IPS DF 6.9 (cell line): Measurements from ENCODE around the gene DLG4.
"Not testable (repeated sequence)": the region's sequence is repeated elsewhere in the genome, so short reads cannot be mapped to it uniquely, and the experiment has no call there.

Experiments used
- DNase-seq: peaks from one replicate; pipeline ENCODE4 v3.0.0-alpha.2; 2013; ENCODE audit warnings: low read depth, low spot score
- H3K27ac ChIP-seq: one replicate; pipeline ENCODE4 v1.5.1; 2013; ENCODE audit warnings: low read length, control low read depth
- H3K27me3 ChIP-seq: 2 replicates; pipeline ENCODE4 v1.6.1; 2013; ENCODE audit warnings: mild to moderate bottlenecking, low read length; ENCODE audit not compliant: control insufficient read depth, insufficient read depth
- H3K36me3 ChIP-seq: 2 replicates; pipeline ENCODE4 v1.6.1; 2013; ENCODE audit warnings: low read length; ENCODE audit not compliant: control insufficient read depth, insufficient read depth
- H3K4me1 ChIP-seq: 2 replicates; pipeline ENCODE4 v1.6.1; 2013; ENCODE audit warnings: low read length; ENCODE audit not compliant: control insufficient read depth, insufficient read depth
- H3K4me3 ChIP-seq: 2 replicates; pipeline ENCODE4 v1.5.1; 2013; ENCODE audit warnings: mild to moderate bottlenecking, low read length
- H3K9me3 ChIP-seq: 2 replicates; pipeline ENCODE4 v1.6.1; 2013; ENCODE audit warnings: low read length, inconsistent platforms; ENCODE audit not compliant: control insufficient read depth, insufficient read depth
- WGBS: extraction: QIAGEN DNeasy Blood & Tissue Kit; methylation state at CpG from one replicate; pipeline ENCODE4 v1.1.7; 2013; ENCODE audit warnings: mixed read lengths, missing lambda C conversion rate; ENCODE audit not compliant: insufficient read length, insufficient coverage; 5-methylcytosine and 5-hydroxymethylcytosine counted together

DLG4 gene

DNA sequence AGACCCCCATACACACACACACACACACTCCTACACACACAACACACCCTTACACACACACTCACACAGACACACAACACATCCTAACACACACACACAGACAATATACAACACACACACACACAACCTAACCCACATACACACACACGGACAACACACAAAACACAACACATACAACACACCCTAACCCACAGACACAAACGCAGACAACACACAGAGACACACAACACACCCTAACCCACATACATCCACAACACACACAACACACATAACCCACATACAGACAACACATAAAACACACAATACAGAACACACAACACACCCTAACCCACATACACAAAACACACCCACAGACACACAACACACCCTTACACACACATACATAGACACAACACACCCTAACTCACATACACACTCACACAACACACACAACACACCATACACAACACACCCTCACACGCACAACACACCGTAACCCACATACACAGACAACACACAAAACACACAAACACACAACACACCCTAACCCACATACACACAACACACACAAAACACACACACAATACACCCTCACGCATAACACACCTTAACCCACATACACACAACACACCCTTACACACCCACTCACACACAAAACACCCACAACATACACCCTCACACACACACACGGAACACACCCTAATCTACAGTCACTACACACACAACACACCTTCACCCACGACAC, 44.9 kb downstream of the DLG4 start:
- Histone ChIP-seq H3K4me1 (no peaks in the 10 kb centered on the region), H3K4me3 (no peak overlapping the region; the same call in 1 of the 2 replicates), H3K27me3 (peaks cover 3% of the 10 kb centered on the region; the same call in 1 of the 2 replicates), H3K27ac (no peak overlapping the region), H3K9me3 (no peaks in the 10 kb centered on the region), H3K36me3 (no peaks in the 10 kb centered on the region)
- WGBS: 100% methylated on average over 7 of the region's 7 CpGs
- DNase-seq: no peak

DNA sequence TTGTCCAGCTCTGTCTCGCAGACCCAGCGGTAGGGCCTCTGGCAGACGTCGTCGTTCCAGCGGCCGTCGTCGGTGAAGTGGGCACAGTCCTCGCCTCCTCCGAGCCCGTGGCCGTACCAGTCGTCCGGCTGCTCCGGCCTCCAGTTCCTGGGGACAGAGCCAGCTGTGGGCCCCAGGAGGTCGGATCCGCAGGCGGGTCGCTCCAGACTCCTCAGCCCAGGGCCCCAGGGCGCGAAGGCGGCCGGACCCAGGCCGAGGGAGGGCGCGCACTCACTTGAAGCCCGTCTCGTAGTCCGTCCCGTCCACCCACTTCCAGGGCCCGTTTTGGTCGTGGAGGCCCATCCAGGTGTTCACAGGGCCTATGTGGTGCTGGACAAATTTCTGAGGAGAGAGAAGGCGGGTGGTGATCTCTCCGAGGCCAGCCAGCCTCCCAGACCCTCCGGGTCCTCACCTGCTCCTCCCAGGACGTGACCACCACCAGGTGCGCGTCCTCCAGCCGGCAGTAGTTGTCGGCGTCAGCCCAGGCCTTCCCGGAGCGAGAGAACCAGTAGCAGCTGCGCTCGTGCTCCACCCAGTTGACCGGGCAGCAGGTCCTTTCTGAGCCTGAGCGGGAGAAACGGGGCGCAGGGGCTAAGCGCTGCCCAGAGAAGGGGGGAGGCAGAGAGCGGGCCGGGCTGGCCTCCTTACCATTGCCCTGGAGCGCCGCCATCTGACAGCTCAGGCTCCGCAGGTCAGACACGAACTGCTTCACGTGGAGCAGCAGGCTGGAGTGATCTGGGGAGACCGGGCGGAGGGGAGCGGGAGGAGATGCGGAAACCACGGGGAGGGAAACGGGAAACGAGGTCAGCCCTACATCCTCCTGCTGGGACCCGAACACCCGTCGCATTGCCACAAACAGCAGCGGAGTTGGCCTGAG, 45.7 kb downstream of the DLG4 start:
- WGBS: no CpG with 5 or more reads among the region's 69 CpGs
- Histone ChIP-seq H3K4me1 (no peaks in the 10 kb centered on the region), H3K4me3 (peak overlapping the region; percentile 10; the same call in 1 of the 2 replicates), H3K27ac (no peak overlapping the region), H3K9me3 (no peaks in the 10 kb centered on the region), H3K36me3 (no peaks in the 10 kb centered on the region), H3K27me3 (peaks cover 3% of the 10 kb centered on the region; the same call in 1 of the 2 replicates)
- peak; percentile 70 for DNase-seq

DNA sequence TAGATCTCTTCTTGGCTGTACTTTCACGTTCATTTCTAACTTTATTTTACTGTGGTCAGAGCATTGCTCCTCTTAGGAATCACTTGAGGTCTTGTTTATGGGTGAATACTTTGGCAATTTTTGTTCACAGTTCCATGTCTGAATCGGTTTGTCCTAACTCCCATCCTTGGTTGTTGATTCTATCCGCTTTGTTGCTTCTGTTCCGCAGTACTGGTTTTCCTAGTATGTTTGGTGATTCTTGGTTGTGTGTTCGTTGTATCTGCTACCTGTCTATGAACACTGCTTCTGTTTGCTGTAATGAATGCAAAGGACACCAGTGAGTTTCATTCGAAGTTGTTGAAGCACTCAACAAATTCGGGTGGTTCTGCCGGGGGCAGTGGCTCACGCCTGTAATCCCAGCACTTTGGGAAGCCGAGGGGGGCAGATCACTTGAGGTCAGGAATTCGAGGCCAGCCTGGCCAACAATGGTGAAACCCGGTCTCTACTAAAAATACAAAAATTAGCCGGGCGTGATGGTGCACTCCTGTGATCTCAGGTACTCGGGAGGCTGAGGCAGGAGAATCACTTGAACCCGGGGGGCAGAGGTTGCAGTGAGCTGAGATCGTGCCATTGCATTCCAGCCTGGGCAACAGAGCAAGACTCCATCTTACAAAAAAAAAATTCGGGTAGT, 47.0 kb downstream of the DLG4 start:
- not testable (repeated sequence) for H3K4me1 ChIP-seq, H3K9me3 ChIP-seq, H3K36me3 ChIP-seq, DNase-seq, H3K27ac ChIP-seq, H3K4me3 ChIP-seq, H3K27me3 ChIP-seq
- WGBS: no CpG with 5 or more reads among the region's 18 CpGs

DNA sequence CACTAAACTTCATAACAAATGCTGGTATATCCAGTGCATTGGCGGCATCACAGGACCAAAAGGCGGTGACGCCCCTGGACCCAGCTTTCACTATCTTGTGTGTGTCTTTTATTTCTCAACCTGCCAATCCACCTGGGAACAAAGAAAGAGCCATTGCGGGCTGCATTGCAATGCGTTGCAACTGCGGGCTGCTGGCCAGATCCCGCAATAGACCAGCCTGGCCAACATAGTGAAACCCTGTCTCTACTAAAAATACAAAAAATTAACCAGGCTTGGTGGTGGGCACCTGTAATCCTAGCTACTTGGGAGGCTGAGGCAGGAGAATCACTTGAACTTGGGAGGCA, 50.1 kb downstream of the DLG4 start:
- no CpG with 5 or more reads among the region's 7 CpGs for WGBS
- DNase-seq, H3K4me3 ChIP-seq, H3K27me3 ChIP-seq, H3K27ac ChIP-seq, H3K9me3 ChIP-seq, H3K36me3 ChIP-seq, H3K4me1 ChIP-seq: not testable (repeated sequence)

DNA sequence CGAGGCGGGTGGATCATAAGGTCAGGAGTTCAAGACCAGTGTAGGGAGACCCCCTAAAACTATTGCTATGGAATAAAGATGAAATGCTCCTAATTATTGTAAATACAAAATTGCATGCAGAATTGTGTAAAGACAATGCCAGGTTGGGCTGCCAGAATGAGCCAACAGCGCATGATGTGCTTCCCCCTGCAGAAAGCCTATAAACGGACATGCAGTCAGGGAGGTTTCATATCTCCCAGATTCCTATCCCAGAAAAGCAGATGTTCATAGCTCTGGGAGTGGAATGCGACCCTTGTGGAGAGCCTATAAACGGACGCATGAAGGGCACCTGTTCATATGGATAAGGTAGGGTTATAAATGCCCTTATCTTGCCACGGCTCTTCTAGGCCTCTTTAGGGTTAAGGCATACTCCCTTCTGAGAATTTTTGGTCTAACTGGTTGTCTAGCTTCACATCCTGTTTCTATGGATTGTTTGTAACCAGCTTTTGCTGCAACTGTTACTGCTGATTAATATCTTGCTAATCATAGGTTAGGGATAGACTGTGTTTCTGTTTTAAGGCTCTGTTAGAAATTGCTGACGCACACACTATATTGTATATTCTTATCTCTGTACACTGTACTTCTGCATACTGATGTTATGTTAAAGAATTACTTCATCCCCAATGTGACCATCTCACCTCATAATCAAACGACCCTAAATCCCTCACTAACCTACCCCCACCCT, 50.6 kb downstream of the DLG4 start:
- no CpG with 5 or more reads among the region's 10 CpGs for WGBS
- H3K9me3 ChIP-seq, H3K27me3 ChIP-seq, H3K4me1 ChIP-seq, DNase-seq, H3K4me3 ChIP-seq, H3K36me3 ChIP-seq, H3K27ac ChIP-seq: not testable (repeated sequence)

DNA sequence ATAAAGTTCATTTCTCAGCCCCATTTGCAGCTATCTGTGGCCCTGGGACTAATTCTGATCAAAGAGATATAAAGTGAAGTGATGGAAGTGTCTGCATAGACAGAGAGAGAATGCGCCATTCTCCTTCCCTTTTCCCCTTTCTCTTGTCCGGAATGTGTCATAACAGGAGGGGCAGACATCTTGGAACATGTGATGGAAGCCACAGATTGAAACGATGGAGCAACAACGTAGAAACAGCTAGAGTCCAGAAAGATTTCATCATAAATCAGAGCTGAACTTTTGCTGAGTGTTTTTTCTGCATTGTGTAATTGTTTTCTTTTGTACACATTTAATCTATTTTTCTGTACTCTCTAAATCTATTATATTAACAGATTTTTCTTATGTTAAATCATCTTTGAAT, 51.8 kb downstream of the DLG4 start:
- WGBS: no CpG with 5 or more reads among the region's 4 CpGs
- Histone ChIP-seq H3K27ac (no peak overlapping the region), H3K4me3 (no peak overlapping the region), H3K36me3 (no peaks in the 10 kb centered on the region), H3K4me1 (peaks cover 1% of the 10 kb centered on the region; the same call in 1 of the 2 replicates), H3K9me3 (no peaks in the 10 kb centered on the region), H3K27me3 (no peaks in the 10 kb centered on the region)
- DNase-seq: no peak

DNA sequence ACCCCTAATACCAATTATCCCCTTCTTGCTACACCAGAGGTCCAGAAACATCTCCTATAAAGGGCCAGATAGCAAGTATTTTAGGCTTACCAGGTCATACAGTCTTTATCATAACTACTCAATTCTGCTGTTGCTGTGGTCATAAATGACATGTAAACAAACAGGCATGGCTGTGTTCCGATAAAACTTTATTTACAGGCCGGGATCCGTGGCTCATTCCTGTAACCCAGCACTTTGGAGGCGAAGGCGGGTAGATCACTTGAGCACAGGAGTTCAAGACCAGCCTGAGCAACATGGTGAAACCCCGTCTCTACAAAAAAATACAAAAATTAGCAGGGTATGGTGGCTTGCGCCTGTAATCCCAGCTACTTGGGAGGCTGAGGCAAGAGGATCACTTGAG, 52.8 kb downstream of the DLG4 start:
- no peak for DNase-seq
- Histone ChIP-seq H3K9me3 (no peaks in the 10 kb centered on the region), H3K27me3 (no peaks in the 10 kb centered on the region), H3K4me1 (peaks cover 1% of the 10 kb centered on the region; the same call in 1 of the 2 replicates), H3K36me3 (no peaks in the 10 kb centered on the region), H3K27ac (no peak overlapping the region), H3K4me3 (no peak overlapping the region)
- no CpG with 5 or more reads among the region's 7 CpGs for WGBS

DNA sequence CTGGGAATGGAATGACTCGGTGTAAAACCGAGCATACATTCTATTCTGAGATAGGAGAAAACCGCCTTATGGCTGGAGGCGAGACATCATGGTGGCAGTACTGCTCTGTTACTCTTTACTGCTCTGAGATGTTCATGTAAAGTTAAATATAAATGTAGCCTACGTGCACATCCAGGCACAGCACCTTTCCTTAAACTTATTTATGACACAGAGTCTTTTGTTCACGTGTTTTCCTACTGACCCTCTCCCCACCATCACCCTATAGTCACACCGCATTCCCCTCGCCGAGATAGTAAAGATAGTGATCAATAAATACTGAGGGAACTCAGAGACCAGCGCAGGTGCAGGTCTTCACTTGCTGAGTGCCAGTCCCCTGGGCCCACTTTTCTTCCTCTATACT, 60.1 kb downstream of the DLG4 start:
- not testable (repeated sequence) for H3K4me1 ChIP-seq, H3K27ac ChIP-seq
- WGBS: no CpG with 5 or more reads among the region's 10 CpGs

DNA sequence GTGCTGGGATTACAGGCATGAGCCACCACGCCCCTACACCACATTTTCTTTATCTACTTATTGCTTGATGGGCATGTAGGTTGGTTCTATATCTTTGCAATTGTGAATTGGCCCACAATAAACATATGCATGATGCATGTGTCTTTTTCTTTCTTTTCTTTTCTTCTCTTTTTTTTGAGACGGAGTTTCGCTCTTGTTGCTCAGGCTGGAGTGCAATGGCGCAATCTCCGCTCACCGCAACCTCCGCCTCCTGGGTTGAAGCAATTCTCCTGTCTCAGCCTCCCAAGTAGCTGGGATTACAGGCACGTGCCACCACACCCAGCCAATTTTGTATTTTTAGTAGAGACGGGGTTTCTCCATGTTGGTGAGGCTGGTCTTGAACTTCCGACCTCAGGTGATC, 61.2 kb downstream of the DLG4 start:
- DNase-seq, H3K4me1 ChIP-seq, H3K36me3 ChIP-seq, H3K9me3 ChIP-seq, H3K27ac ChIP-seq, H3K27me3 ChIP-seq, H3K4me3 ChIP-seq: not testable (repeated sequence)
- WGBS: no CpG with 5 or more reads among the region's 10 CpGs

More for the DNA sequence above, 60.1 kb downstream of the DLG4 start:
- not testable (repeated sequence) for H3K36me3 ChIP-seq, H3K4me3 ChIP-seq, H3K9me3 ChIP-seq, H3K27me3 ChIP-seq, DNase-seq
